ENCODE data around the gene UNC13C.

DNA sequence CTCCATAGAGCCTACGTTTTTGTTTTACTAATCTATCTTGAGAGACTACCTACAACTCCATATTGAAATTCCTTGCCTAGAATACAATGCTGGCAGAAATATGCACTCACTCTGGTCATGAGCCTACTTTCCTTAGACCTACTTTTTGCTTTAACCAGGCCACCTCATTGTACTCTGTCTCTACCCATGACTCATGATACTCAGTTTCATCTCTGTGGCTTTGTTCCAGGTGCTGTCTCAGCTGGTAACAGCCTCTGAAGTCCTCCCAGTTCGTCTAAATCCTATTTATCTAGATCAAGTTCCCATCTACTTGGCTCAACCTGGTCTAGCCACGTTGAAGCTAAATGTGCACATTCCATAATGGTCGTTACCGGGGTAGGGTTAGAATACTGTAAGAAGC is 682.1 kb downstream of the UNC13C start:
- TF ChIP-seq CTCF (IDR thresholded peaks at IDR 0.05; ENCODE audit: insufficient read depth, low read depth, low read length) (no peak), EZH2 (IDR thresholded peaks at IDR 0.05; ENCODE audit: insufficient read depth, low read length) (no peak)

Measured in astrocyte (in vitro differentiated cells and primary cell).